GM12864 (cell line): ENCODE measurements around the gene TSACC.

ENCODE experiments used
- DNase-seq: peaks from one replicate; pipeline ENCODE4 v3.0.0-alpha.2; 2011; ENCODE audit warnings: low read depth
- H3K4me3 ChIP-seq: 2 replicates; pipeline ENCODE4 v1.5.1; 2011; ENCODE audit warnings: mild to moderate bottlenecking, low read depth, low read length, control low read depth
- CTCF ChIP-seq: IDR thresholded peaks from 2 replicates; pipeline ENCODE4 v1.5.1; 2011; ENCODE audit warnings: low read depth, mild to moderate bottlenecking, moderate library complexity, low read length, control low read depth, inconsistent platforms; ENCODE audit errors: missing control alignments

The TSACC gene

GRCh38 chr1:156388174-156389137, 50.1 kb downstream of the TSACC start:
- no peak for DNase-seq
- no peak overlapping the region for H3K4me3 ChIP-seq
- TF ChIP-seq CTCF = no peak

DNA sequence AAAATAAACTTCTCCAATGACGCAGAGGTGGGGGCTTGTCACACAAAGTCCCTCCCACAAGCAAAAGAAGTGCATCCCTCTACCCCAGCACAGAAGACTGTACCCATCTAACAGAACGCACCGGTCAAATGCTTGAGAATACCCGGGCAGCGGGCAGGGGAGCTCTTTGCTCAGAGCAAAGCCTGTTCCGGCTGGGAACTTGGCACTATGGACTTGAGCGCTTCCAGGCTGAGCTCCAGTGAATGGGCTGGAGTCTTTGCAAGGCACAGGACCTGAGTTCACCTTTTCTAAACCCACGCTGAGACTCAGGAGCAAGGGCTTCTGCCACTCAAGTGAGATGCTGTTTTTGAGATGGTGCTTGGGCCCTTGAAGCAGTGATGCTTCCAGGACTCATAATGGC, 51.0 kb downstream of the TSACC start:
- no peak overlapping the region for H3K4me3 ChIP-seq
- DNase-seq = no peak
- no peak for TF ChIP-seq CTCF

GRCh38 chr1:156390469-156391365, 52.4 kb downstream of the TSACC start:
- TF ChIP-seq CTCF = no peak
- H3K4me3 ChIP-seq = no peak overlapping the region
- DNase-seq = no peak

- no peak for TF ChIP-seq CTCF
- no peak for DNase-seq
- H3K4me3 ChIP-seq = no peak overlapping the region
Measured at GRCh38 chr1:156391366-156391677, 53.0 kb downstream of the TSACC start.

GRCh38 chr1:156391701-156392100, 53.4 kb downstream of the TSACC start:
- no peak for DNase-seq
- H3K4me3 ChIP-seq = no peak overlapping the region
- no peak for TF ChIP-seq CTCF

GRCh38 chr1:156392452-156392853, 54.1 kb downstream of the TSACC start:
- no peak for TF ChIP-seq CTCF
- H3K4me3 ChIP-seq = no peak overlapping the region

More at GRCh38 chr1:156392452-156392853, 54.1 kb downstream of the TSACC start:
- no peak for DNase-seq
